HEK293 (cell line): ENCODE results near the gene METTL1.
A peak's percentile ranks its signal among the peaks of the same experiment; 100 is the strongest.

Experiments used
- GLIS2 ChIP-seq: fragments of 450-650 bp; formaldehyde crosslinking; IDR thresholded peaks from 2 replicates; pipeline ENCODE4 v1.5.1; 2016; ENCODE audit warnings: missing biosample characterization, missing genetic modification characterization
- HOXA7 ChIP-seq: sonication (generic); formaldehyde crosslinking; IDR thresholded peaks from 2 replicates; pipeline ENCODE4 v1.8.1; 2022; ENCODE audit warnings: missing genetic modification reagents, borderline replicate concordance
- SP3 ChIP-seq: fragments of 450-650 bp; formaldehyde crosslinking; IDR thresholded peaks from 2 replicates; pipeline ENCODE4 v1.5.1; 2016; ENCODE audit warnings: missing biosample characterization, missing genetic modification characterization
- TRIM28 ChIP-seq: IDR thresholded peaks from 2 replicates; pipeline ENCODE4 v1.6.1; 2011; ENCODE audit warnings: low read length, control low read depth, borderline replicate concordance
- ZBTB48 ChIP-seq: fragments of 450-650 bp; formaldehyde crosslinking; IDR thresholded peaks from 2 replicates; pipeline ENCODE4 v1.5.1; 2016; ENCODE audit warnings: missing biosample characterization, missing genetic modification characterization
- ZBTB8A ChIP-seq: fragments of 450-650 bp; formaldehyde crosslinking; IDR thresholded peaks from 2 replicates; pipeline ENCODE4 v1.5.1; 2016; ENCODE audit warnings: missing biosample characterization, missing genetic modification characterization
- ZNF10 ChIP-seq: fragments of 450-650 bp; formaldehyde crosslinking; IDR thresholded peaks from 2 replicates; pipeline ENCODE4 v1.5.1; 2017; ENCODE audit warnings: missing biosample characterization, missing genetic modification characterization
- ZNF157 ChIP-seq: fragments of 450-650 bp; formaldehyde crosslinking; IDR thresholded peaks from 2 replicates; pipeline ENCODE4 v1.5.1; 2016; ENCODE audit warnings: missing biosample characterization, missing genetic modification characterization
- ZNF202 ChIP-seq: fragments of 450-650 bp; formaldehyde crosslinking; IDR thresholded peaks from 2 replicates; pipeline ENCODE4 v1.5.1; 2016; ENCODE audit warnings: missing biosample characterization, missing genetic modification characterization, borderline replicate concordance
- ZNF24 ChIP-seq: fragments of 450-650 bp; formaldehyde crosslinking; IDR thresholded peaks from 2 replicates; pipeline ENCODE4 v1.5.1; 2016; ENCODE audit warnings: missing biosample characterization, missing genetic modification characterization
- ZNF37A ChIP-seq: fragments of 450-650 bp; IDR thresholded peaks from 2 replicates; pipeline ENCODE4 v1.5.1; 2018; ENCODE audit warnings: missing biosample characterization, missing genetic modification characterization
- ZNF426 ChIP-seq: fragments of 450-650 bp; formaldehyde crosslinking; IDR thresholded peaks from 2 replicates; pipeline ENCODE4 v1.5.1; 2017; ENCODE audit warnings: missing biosample characterization, missing genetic modification characterization, mild to moderate bottlenecking, inconsistent platforms, moderate library complexity
- ZNF433 ChIP-seq: fragments of 450-650 bp; formaldehyde crosslinking; IDR thresholded peaks from 2 replicates; pipeline ENCODE4 v1.5.1; 2016; ENCODE audit warnings: missing biosample characterization, missing genetic modification characterization, low read depth
- ZNF501 ChIP-seq: fragments of 450-650 bp; formaldehyde crosslinking; IDR thresholded peaks from 2 replicates; pipeline ENCODE4 v1.5.1; 2016; ENCODE audit warnings: missing biosample characterization, missing genetic modification characterization
- ZNF510 ChIP-seq: fragments of 450-650 bp; formaldehyde crosslinking; IDR thresholded peaks from 2 replicates; pipeline ENCODE4 v1.5.1; 2018; ENCODE audit warnings: mild to moderate bottlenecking, missing genetic modification characterization, missing biosample characterization; ENCODE audit not compliant: insufficient replicate concordance
- ZNF555 ChIP-seq: fragments of 450-650 bp; formaldehyde crosslinking; conservative IDR thresholded peaks from 2 replicates; pipeline ENCODE4 v1.5.1; 2017; ENCODE audit warnings: missing biosample characterization, mild to moderate bottlenecking, missing genetic modification characterization, inconsistent platforms
- ZNF670 ChIP-seq: fragments of 450-650 bp; formaldehyde crosslinking; IDR thresholded peaks from 2 replicates; pipeline ENCODE4 v1.5.1; 2016; ENCODE audit warnings: missing biosample characterization, missing genetic modification characterization, low read depth
- ZNF707 ChIP-seq: fragments of 450-650 bp; formaldehyde crosslinking; IDR thresholded peaks from 2 replicates; pipeline ENCODE4 v1.5.1; 2016; ENCODE audit warnings: missing biosample characterization, missing genetic modification characterization
- ZNF776 ChIP-seq: fragments of 450-650 bp; formaldehyde crosslinking; IDR thresholded peaks from 2 replicates; pipeline ENCODE4 v1.5.0; 2017; ENCODE audit warnings: missing biosample characterization, missing genetic modification characterization, borderline replicate concordance
- ZNF777 ChIP-seq: fragments of 450-650 bp; formaldehyde crosslinking; IDR thresholded peaks from 2 replicates; pipeline ENCODE4 v1.5.1; 2017; ENCODE audit warnings: missing biosample characterization, missing genetic modification characterization, borderline replicate concordance
- ZSCAN16 ChIP-seq: fragments of 450-650 bp; formaldehyde crosslinking; IDR thresholded peaks from 2 replicates; pipeline ENCODE4 v1.5.1; 2016; ENCODE audit warnings: missing biosample characterization, missing genetic modification characterization
- TF ChIP-seq, protein P1 (sequence below): fragments of 450-650 bp; formaldehyde crosslinking; IDR thresholded peaks from 2 replicates; pipeline ENCODE4 v1.5.1; 2016; ENCODE audit warnings: missing biosample characterization, missing genetic modification characterization
- TF ChIP-seq, protein P2 (sequence below): fragments of 450-650 bp; formaldehyde crosslinking; IDR thresholded peaks from 2 replicates; pipeline ENCODE4; 2016; ENCODE audit warnings: missing biosample characterization, missing genetic modification characterization
- TF ChIP-seq, protein P3 (sequence below): fragments of 450-650 bp; formaldehyde crosslinking; IDR thresholded peaks from 2 replicates; pipeline ENCODE4 v1.5.1; 2016; ENCODE audit warnings: missing biosample characterization, missing genetic modification characterization
- TF ChIP-seq, protein P4 (sequence below): fragments of 450-650 bp; formaldehyde crosslinking; conservative IDR thresholded peaks from 2 replicates; pipeline ENCODE4 v1.5.1; 2016; ENCODE audit warnings: low read depth, missing biosample characterization, missing genetic modification characterization
- TF ChIP-seq, protein P5 (sequence below): fragments of 450-650 bp; formaldehyde crosslinking; IDR thresholded peaks from 2 replicates; pipeline ENCODE4 v1.5.1; 2016; ENCODE audit warnings: missing biosample characterization, missing genetic modification characterization
- TF ChIP-seq, protein P6 (sequence below): fragments of 450-650 bp; formaldehyde crosslinking; IDR thresholded peaks from 2 replicates; pipeline ENCODE4 v1.5.1; 2016; ENCODE audit warnings: missing biosample characterization, missing genetic modification characterization
- TF ChIP-seq, protein P7 (sequence below): fragments of 450-650 bp; formaldehyde crosslinking; IDR thresholded peaks from 2 replicates; pipeline ENCODE4 v1.5.1; 2017; ENCODE audit warnings: missing biosample characterization, missing genetic modification characterization

The METTL1 gene

DNA sequence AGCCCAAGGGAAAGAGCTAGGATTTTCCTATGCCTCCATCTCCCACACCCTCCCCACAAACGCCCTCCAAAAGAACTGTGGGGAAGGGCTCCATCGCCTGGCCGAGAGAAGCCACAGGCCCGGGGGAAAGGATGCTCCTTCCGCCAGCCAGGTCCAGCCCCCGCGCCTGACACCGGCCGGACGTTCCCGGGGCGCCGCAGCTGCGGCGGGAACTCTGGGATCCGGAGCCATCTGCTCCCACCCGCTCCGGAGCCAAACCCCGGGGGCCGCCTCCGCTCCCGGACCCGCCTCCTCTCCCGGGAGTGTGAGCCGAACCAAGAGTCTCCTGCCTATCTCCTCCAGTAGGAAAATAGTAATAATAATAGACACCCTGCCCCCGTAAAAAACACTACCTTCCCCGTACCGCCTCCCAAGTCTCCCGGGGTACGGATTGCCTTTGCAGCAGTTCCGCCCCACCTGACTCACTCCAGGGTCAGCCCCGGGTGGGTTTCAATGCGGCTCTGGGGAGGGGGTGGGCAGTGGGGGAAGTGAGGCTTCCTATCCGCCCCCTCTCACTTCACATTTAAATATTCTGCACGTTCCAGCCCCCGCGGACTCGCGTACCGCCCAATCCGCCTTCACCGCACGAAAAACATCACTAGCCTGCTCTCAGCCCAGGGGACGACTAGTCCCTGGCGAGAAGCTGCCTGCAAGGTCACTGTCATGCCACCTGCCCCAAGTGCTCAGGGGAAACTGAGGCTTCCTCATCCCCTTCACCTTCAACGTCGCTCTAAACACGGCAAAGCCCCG lies 35.8 kb downstream of the METTL1 start (continued):
- TF ChIP-seq, protein P1, sequence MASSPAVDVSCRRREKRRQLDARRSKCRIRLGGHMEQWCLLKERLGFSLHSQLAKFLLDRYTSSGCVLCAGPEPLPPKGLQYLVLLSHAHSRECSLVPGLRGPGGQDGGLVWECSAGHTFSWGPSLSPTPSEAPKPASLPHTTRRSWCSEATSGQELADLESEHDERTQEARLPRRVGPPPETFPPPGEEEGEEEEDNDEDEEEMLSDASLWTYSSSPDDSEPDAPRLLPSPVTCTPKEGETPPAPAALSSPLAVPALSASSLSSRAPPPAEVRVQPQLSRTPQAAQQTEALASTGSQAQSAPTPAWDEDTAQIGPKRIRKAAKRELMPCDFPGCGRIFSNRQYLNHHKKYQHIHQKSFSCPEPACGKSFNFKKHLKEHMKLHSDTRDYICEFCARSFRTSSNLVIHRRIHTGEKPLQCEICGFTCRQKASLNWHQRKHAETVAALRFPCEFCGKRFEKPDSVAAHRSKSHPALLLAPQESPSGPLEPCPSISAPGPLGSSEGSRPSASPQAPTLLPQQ (tag by site-specific recombination) = no peak
- TF ChIP-seq ZSCAN16 (tag by site-specific recombination) (no peak), ZNF776 (tag by site-specific recombination) (no peak), ZNF202 (tag by site-specific recombination) (no peak), ZNF157 (tag by site-specific recombination) (no peak), ZNF777 (no peak), ZNF426 (tag by site-specific recombination) (no peak), ZNF501 (tag by site-specific recombination) (no peak), ZNF10 (tag by site-specific recombination) (peak; percentile 42), SP3 (tag by site-specific recombination) (peak; percentile 66), ZNF37A (tag by site-specific recombination) (no peak), HOXA7 (CRISPR knock-in tag) (no peak), GLIS2 (tag by site-specific recombination) (peak; percentile 80), TRIM28 (no peak), ZBTB8A (tag by site-specific recombination) (peak; percentile 63), ZNF670 (no peak), ZNF24 (no peak), ZNF707 (tag by site-specific recombination) (no peak), ZNF433 (tag by site-specific recombination) (no peak), ZBTB48 (tag by site-specific recombination) (0 out of 2 replicates have a peak, but pooled peaks have one; percentile 1), ZNF555 (no peak), ZNF510 (tag by site-specific recombination) (no peak)
- TF ChIP-seq, protein P2, sequence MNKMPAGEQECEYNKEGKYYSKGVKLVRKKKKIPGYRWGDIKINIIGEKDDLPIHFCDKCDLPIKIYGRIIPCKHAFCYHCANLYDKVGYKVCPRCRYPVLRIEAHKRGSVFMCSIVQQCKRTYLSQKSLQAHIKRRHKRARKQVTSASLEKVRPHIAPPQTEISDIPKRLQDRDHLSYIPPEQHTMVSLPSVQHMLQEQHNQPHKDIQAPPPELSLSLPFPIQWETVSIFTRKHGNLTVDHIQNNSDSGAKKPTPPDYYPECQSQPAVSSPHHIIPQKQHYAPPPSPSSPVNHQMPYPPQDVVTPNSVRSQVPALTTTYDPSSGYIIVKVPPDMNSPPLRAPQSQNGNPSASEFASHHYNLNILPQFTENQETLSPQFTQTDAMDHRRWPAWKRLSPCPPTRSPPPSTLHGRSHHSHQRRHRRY (tag by site-specific recombination) = no peak
- TF ChIP-seq, protein P3, sequence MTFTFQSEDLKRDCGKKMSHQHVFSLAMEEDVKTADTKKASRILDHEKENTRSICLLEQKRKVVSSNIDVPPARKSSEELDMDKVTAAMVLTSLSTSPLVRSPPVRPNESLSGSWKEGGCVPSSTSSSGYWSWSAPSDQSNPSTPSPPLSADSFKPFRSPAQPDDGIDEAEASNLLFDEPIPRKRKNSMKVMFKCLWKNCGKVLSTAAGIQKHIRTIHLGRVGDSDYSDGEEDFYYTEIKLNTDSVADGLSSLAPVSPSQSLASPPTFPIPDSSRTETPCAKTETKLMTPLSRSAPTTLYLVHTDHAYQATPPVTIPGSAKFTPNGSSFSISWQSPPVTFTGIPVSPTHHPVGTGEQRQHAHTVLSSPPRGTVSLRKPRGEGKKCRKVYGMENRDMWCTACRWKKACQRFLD (tag by site-specific recombination) = no peak
- TF ChIP-seq, protein P4, sequence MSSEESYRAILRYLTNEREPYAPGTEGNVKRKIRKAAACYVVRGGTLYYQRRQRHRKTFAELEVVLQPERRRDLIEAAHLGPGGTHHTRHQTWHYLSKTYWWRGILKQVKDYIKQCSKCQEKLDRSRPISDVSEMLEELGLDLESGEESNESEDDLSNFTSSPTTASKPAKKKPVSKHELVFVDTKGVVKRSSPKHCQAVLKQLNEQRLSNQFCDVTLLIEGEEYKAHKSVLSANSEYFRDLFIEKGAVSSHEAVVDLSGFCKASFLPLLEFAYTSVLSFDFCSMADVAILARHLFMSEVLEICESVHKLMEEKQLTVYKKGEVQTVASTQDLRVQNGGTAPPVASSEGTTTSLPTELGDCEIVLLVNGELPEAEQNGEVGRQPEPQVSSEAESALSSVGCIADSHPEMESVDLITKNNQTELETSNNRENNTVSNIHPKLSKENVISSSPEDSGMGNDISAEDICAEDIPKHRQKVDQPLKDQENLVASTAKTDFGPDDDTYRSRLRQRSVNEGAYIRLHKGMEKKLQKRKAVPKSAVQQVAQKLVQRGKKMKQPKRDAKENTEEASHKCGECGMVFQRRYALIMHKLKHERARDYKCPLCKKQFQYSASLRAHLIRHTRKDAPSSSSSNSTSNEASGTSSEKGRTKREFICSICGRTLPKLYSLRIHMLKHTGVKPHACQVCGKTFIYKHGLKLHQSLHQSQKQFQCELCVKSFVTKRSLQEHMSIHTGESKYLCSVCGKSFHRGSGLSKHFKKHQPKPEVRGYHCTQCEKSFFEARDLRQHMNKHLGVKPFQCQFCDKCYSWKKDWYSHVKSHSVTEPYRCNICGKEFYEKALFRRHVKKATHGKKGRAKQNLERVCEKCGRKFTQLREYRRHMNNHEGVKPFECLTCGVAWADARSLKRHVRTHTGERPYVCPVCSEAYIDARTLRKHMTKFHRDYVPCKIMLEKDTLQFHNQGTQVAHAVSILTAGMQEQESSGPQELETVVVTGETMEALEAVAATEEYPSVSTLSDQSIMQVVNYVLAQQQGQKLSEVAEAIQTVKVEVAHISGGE (tag by site-specific recombination) = peak; percentile 47
- TF ChIP-seq, protein P5, sequence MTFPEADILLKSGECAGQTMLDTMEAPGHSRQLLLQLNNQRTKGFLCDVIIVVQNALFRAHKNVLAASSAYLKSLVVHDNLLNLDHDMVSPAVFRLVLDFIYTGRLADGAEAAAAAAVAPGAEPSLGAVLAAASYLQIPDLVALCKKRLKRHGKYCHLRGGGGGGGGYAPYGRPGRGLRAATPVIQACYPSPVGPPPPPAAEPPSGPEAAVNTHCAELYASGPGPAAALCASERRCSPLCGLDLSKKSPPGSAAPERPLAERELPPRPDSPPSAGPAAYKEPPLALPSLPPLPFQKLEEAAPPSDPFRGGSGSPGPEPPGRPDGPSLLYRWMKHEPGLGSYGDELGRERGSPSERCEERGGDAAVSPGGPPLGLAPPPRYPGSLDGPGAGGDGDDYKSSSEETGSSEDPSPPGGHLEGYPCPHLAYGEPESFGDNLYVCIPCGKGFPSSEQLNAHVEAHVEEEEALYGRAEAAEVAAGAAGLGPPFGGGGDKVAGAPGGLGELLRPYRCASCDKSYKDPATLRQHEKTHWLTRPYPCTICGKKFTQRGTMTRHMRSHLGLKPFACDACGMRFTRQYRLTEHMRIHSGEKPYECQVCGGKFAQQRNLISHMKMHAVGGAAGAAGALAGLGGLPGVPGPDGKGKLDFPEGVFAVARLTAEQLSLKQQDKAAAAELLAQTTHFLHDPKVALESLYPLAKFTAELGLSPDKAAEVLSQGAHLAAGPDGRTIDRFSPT (tag by site-specific recombination) = no peak; the same call in 1 of the 2 replicates
- TF ChIP-seq, protein P6, sequence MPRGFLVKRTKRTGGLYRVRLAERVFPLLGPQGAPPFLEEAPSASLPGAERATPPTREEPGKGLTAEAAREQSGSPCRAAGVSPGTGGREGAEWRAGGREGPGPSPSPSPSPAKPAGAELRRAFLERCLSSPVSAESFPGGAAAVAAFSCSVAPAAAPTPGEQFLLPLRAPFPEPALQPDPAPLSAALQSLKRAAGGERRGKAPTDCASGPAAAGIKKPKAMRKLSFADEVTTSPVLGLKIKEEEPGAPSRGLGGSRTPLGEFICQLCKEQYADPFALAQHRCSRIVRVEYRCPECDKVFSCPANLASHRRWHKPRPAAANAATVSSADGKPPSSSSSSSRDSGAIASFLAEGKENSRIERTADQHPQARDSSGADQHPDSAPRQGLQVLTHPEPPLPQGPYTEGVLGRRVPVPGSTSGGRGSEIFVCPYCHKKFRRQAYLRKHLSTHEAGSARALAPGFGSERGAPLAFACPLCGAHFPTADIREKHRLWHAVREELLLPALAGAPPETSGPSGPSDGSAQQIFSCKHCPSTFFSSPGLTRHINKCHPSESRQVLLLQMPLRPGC = no peak
- TF ChIP-seq, protein P7, sequence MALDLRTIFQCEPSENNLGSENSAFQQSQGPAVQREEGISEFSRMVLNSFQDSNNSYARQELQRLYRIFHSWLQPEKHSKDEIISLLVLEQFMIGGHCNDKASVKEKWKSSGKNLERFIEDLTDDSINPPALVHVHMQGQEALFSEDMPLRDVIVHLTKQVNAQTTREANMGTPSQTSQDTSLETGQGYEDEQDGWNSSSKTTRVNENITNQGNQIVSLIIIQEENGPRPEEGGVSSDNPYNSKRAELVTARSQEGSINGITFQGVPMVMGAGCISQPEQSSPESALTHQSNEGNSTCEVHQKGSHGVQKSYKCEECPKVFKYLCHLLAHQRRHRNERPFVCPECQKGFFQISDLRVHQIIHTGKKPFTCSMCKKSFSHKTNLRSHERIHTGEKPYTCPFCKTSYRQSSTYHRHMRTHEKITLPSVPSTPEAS (tag by site-specific recombination) = no peak
